ENCODE measurements around the gene NCMAP. TPM values are rescaled to one million over a fixed set of nuclear protein-coding genes. Genes with fewer than 3 reads are reported as not detected.
A peak's percentile ranks its signal among the peaks of the same experiment; 100 is the strongest.

Gene NCMAP
- polyA plus RNA-seq, 1 donor (not counting 4 experiments of a cell fraction or from before 2014, with no cell fraction given): 0.05 TPM

DNA sequence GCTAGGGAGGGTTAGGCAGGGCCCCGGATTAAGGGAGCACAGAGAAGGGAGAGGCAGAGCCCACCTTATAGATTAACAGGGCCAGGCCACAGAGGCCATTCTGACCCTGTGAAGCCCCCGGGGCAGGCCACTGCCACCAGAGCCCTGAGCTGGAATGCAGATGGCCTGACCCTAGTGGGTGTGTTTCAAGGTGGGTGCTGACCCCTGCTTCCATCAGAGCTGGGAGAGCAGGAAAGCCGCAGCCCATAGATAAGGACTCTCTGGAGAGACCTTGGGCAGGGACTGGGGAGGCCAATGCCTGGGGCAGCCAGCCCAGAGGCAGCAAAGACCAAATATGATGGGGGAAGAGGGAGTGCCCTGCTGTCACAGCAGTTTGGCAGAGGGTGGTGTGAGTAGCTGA is 35.9 kb downstream of the NCMAP start:
- Histone ChIP-seq H3K4me1 (ENCODE audit: control insufficient read depth, extremely low read depth, insufficient read depth, low read length) (peaks cover 13% of the 10 kb centered on the region), H2AFZ (ENCODE audit: control insufficient read depth, low read length) (no peak overlapping the region), H3K27ac (ENCODE audit: control insufficient read depth, insufficient read depth, low read length) (no peak overlapping the region), H3K4me2 (ENCODE audit: control insufficient read depth, extremely low read depth, insufficient read depth, low read depth, low read length) (peak overlapping the region; percentile 8), H4K20me1 (ENCODE audit: control insufficient read depth, extremely low read depth, insufficient read depth, low read length) (no peaks in the 10 kb centered on the region), H3K9me1 (ENCODE audit: control insufficient read depth, extremely low read depth, insufficient read depth, low read length) (no peaks in the 10 kb centered on the region), H3K27me3 (ENCODE audit: control insufficient read depth, extremely low read depth, insufficient read depth, low read length) (no peaks in the 10 kb centered on the region), H3K9me3 (ENCODE audit: control insufficient read depth, low read depth, low read length) (no peaks in the 10 kb centered on the region), H3K4me3 (ENCODE audit: control insufficient read depth in 2 of 3, extremely low read depth in 1 of 3, insufficient read depth in 2 of 3, low read depth in 1 of 3, low read length in 3 of 3) (no peak overlapping the region), H3K79me2 (ENCODE audit: control insufficient read depth, insufficient read depth, low read length) (no peaks in the 10 kb centered on the region), H3K36me3 (ENCODE audit: control insufficient read depth in 2 of 2, extremely low read depth in 1 of 2, insufficient read depth in 2 of 2, low read length in 2 of 2) (no peaks in the 10 kb centered on the region), H3K9ac (ENCODE audit: control insufficient read depth, extremely low read depth, insufficient read depth, low read length) (no peak overlapping the region)
- FAIRE-seq (no peak), DNase-seq (ENCODE audit: low read depth, low spot score) (no peak)
- no peak for TF ChIP-seq EZH2 (IDR thresholded peaks at IDR 0.05; ENCODE audit: low read length)
- no peak for TF ChIP-seq CTCF (optimal IDR thresholded peaks at IDR 0.05 in 1 of 3, IDR thresholded peaks at IDR 0.05 in 1 of 3, conservative IDR thresholded peaks at IDR 0.05 in 1 of 3; ENCODE audit: extremely low read depth in 1 of 3, insufficient read depth in 2 of 3, low read length in 3 of 3)
- dilution Hi-C loops (cut with MboI; ENCODE audit: extremely low pct_ligation_motif_present, low sequenced_read_pairs): no loop called here

DNA sequence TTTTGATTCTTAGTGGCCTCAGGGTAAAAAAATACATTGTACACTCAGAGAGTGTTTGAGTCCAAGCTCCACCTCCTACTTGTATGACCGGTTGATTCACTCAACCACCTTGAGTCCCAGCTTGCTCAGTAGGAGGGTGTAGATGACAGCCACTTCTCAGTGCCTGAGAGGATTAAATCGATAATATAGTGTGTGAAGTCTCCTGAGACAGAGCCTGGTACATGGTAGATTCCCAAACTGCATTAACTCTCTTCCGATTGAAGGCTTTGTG is 38.4 kb downstream of the NCMAP start:
- H3K4me3 ChIP-seq (ENCODE audit: control insufficient read depth in 2 of 3, extremely low read depth in 1 of 3, insufficient read depth in 2 of 3, low read depth in 1 of 3, low read length in 3 of 3): no peak overlapping the region
- peak overlapping the region; percentile 23 for H3K4me2 ChIP-seq (ENCODE audit: control insufficient read depth, extremely low read depth, insufficient read depth, low read depth, low read length)
- H2AFZ ChIP-seq (ENCODE audit: control insufficient read depth, low read length): no peak overlapping the region
- H3K9me1 ChIP-seq (ENCODE audit: control insufficient read depth, extremely low read depth, insufficient read depth, low read length): no peaks in the 10 kb centered on the region
- peaks cover 13% of the 10 kb centered on the region for H3K4me1 ChIP-seq (ENCODE audit: control insufficient read depth, extremely low read depth, insufficient read depth, low read length)
- H3K36me3 ChIP-seq (ENCODE audit: control insufficient read depth in 2 of 2, extremely low read depth in 1 of 2, insufficient read depth in 2 of 2, low read length in 2 of 2): no peaks in the 10 kb centered on the region
- dilution Hi-C loops (cut with MboI; ENCODE audit: extremely low pct_ligation_motif_present, low sequenced_read_pairs): no loop called here
- H3K79me2 ChIP-seq (ENCODE audit: control insufficient read depth, insufficient read depth, low read length): no peaks in the 10 kb centered on the region
- DNase-seq (ENCODE audit: low read depth, low spot score): peak; percentile 54
- no peaks in the 10 kb centered on the region for H3K9me3 ChIP-seq (ENCODE audit: control insufficient read depth, low read depth, low read length)
- no peaks in the 10 kb centered on the region for H3K27me3 ChIP-seq (ENCODE audit: control insufficient read depth, extremely low read depth, insufficient read depth, low read length)
- no peaks in the 10 kb centered on the region for H4K20me1 ChIP-seq (ENCODE audit: control insufficient read depth, extremely low read depth, insufficient read depth, low read length)
- FAIRE-seq: peak; percentile 93
- no peak overlapping the region for H3K27ac ChIP-seq (ENCODE audit: control insufficient read depth, insufficient read depth, low read length)
- H3K9ac ChIP-seq (ENCODE audit: control insufficient read depth, extremely low read depth, insufficient read depth, low read length): no peak overlapping the region
- TF ChIP-seq CTCF (optimal IDR thresholded peaks at IDR 0.05 in 1 of 3, IDR thresholded peaks at IDR 0.05 in 1 of 3, conservative IDR thresholded peaks at IDR 0.05 in 1 of 3; ENCODE audit: extremely low read depth in 1 of 3, insufficient read depth in 2 of 3, low read length in 3 of 3) (no peak), EZH2 (IDR thresholded peaks at IDR 0.05; ENCODE audit: low read length) (no peak)

Measured in keratinocyte (primary cell).